NCI-H187 (cell line): ENCODE measurements around the gene ACTL6B.
"Not testable (repeated sequence)": the region's sequence is repeated elsewhere in the genome, so short reads cannot be mapped to it uniquely, and the experiment has no call there.

Experiments used
- DNase-seq, 2 experiments: peaks; one replicate each; lab custom pipeline; 2025; lab: John Stamatoyannopoulos, UW

ACTL6B gene

DNA sequence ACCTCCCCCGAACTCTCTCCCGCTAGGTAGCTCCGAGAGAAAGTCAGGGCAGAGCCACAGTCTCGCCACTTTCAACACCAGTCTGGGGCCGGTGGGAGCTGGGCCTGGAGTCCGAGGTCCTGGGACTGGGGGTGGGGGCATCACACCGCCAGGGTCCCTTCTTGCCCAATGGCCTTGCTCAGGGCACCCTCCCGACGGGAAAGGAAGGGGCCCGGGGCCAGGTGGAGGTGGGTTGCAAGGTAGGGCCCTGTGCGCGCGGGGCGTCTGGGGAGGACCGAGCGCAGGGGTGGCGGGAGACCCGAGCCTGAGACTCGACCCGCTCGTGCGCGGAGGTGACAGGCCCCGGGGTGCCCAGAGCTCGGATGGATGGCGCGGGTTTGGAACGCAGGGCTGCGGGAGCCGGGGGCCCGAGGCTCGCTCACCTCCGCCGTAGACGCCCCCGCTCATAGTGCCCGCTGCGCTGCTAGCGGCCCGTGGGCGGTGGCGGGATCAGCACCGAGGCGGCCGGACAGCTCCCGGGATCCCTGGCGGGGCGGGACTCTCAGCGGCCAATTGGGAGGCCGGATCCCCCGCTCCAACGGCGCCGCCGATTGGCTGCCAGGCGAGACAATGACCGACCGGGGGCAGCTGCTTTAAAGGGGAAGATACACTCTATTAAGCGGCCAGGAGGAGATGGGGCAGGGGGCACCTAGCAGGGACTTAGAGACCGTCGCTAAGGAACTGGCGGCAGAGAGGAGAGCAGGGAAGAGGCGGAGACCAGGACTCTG lies at the start of gene ACTL6B:
ACTL6B (minus strand) TSS at position 541 of the 767 bp plus-strand sequence; CDS start at position 447, 94 bp downstream.
- DNase-seq, result peak; percentile 36 to 88

DNA sequence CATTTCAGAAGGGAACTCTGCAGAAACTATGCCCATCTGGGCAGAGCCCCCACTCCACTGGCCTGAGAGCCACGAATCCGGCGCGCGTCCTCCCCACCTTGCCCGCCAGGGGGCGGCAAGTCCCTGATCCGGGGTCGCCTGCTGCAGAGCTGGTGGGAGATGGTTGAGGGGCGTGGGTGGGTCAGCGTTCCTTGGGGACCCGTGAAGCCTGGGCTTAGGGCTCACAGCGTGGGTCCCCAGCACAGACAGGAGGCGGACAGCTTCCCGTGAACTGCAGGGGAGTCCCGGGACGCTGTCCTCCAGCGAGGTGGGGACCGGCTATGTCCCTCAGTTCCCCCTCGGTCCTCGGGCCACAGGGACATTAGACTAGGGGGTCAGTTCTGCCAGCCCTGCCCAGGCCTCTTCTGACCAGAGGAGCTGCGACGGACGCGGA lies 49.1 kb upstream of the ACTL6B start:
- DNase-seq, result peak; percentile 59 to 80

DNA sequence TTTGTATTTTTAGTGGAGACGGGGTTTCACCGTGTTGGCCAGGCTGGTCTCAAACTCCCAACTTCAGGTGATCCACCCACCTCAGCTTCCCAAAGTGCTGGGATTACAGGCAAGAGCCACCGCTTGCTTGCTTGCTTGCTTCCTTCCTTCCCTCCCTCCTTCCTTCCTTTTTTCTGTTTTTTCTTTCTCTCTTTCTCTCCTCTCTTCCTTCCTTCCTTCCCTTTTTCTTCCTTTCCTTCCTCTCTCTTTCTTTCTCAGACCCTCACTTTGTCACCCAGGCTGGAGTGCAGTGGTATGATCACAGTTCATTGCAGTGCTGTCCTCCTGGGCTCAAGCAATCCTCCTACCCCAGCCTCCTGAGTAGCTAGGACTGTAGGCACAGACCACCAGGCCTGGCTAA lies 44.8 kb upstream of the ACTL6B start:
- DNase-seq, result not testable (repeated sequence)

DNA sequence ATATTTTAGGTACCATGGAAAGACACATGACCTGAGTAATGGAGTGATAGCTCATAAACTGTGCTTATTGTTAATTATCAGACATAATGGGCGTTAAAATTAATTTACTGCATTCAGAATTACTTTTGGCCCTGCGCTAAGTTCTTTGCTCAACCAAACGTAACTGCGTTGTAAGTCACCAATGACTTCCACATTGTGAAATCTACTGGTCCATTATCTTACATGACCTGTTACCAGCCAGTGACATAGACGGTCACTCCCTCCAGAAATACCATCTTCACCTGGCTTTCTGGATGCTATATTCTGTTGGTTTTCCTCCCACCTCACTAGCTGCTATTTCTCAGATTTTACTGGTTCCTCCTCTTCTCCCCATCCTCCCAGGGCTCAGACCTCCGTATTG lies 42.8 kb upstream of the ACTL6B start:
- no peak for DNase-seq

DNA sequence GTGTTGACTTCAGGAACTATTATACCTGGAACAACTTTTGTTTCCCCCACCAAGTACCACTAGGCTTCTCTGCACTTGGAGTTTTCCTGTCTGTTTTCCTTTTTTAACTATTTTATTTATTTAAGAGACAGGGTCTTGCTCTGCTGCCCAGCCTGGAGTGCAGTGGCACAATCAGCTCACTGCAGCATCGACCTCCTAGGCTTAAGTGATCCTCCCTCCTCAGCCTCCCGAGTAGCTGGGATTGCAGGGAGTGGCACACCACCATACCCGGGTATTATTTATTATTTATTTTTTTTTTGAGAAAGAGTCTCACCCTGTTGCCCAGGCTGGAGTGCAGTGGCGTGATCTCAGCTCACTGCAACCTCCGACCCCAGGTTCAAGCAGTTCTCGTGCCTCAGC lies 39.9 kb upstream of the ACTL6B start:
- no peak for DNase-seq

DNA sequence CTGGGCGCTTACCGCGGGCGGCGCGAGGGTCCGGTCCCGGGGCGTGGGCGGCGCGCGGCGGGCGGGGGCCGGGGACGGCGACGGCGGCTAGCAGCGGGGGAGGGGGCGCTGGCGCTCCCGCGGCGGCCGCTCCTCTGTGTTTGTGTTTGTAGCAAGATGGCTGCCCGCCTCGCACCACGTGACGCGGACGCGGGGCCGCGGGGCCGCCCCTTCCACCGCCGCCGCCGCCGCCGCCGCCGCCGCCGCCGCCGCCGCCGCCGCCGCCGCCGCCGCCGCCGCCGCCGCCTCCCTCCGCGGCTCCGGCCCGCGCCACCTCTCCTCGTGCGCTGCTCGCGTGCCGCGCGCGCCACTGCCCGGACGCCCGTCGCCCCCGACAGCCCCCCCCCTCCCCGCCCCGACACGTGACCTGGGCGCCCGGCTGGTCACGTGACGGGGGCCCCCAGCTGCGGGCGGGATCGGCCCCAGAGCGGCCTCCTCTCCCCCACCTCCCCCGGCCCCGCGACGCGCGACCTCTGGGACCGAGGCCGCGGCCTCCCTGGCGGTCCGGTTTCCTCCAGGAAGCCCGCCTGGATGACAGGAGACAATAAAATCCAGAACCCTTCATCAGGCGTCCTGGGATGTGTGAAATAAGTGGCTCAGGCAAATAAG lies 38.0 kb upstream of the ACTL6B start, which contains the start of gene GIGYF1:
GIGYF1 (minus strand) TSS at position 153 of the 648 bp plus-strand sequence. CDS start 6,012 bp downstream, outside the sequence.
- peak; percentile 38 to 75 for DNase-seq

DNA sequence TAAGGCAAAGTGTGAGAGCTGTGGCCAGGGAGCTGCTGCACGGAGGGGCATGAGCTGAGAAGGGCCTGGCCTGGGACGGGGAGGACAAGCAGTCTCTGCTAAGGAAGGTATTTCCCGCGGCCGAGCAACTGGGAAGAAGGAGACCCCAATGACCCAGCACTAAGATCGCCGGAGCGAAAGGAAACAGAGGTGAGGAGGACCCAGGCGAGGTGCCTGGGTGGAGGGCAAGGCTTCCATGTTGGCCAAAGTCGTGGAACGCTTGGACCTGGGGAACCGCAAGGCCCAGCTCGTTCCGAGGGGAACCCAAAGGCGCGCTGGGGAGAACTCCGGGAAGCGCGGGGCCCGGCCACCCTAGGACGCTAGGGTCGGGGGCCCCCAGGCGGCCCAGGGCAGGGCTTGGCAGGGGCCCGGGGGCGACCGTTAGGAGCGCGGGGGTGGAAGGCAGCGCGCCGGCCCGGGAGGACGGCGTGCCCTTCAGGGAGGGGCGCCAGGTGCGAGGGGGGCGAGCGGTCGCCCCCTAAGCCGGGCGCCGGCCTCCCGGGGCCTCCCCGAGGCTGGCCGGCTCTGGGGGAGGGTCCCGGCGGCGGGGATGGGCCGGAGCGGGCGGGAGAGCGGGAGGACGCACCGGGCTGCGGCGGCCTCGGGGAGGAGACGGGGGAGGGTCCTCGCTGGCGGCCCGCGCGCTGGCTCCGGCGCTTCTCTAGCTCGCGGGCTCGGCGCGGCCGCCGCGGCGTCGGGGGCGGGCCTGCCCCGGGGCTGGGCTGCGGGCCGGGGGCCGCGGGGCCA lies 37.3 kb upstream of the ACTL6B start:
- no peak for DNase-seq

DNA sequence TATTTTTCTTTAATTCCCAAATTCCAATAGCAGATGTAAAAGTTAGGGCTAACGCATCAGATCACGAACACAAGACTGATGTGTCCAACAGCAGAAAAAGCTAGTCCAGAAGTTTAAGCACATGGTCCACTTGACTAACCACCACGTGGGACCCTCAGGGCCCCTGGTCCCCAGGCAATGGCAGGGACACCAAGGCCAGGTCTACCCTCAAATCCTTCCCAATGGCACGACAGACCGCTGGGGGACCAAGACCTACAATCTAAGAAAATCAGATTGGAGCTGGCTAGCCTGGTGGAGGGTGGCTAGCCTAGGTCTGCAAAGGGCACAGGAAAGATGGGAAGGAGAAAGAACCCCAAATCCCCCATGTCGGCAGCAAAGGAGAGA lies 36.3 kb upstream of the ACTL6B start:
- DNase-seq, result no peak

DNA sequence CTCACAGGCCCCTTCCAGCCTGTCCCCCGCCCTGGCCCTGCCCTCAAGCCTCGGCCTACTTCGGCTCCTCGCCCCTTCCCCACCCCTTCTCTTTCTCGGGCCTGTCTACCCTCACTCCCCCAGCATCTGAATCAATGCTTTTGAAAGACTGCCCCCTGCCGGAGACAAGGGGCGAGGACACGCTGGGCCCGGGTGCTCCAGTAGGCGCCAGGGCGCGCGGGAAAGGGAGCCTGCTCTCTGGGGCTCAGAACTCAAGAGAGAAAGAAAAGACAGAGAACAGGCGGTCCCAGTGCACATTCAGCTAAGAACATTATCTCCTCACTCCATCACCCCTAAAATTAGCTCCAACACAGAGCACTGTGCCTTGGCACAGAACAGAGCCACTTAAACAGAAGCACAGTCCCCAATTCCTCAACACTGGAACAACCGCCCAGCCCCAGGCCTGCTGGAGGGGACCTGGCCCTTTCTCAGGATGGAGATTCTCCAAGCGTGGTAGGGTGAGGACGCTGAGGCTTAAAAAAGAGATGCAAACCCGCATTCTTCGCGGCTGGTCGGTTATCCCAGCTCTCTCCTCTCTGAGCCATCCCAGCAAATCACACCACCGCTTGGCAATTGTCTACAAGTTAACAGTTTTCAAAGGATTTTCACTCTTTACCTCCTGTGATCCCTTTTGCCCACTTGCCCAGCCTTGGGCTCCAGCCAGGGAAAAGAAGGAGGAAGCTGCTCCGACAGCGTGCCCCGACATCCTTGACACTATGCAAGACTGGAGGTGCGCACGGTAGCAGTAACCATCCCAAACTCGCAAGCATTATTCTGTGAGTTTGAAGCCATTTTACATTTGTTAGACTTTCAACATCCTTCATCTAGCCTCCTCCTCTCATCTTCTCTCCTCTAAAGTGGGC lies 35.7 kb upstream of the ACTL6B start:
- peak; percentile 8 to 60 for DNase-seq

DNA sequence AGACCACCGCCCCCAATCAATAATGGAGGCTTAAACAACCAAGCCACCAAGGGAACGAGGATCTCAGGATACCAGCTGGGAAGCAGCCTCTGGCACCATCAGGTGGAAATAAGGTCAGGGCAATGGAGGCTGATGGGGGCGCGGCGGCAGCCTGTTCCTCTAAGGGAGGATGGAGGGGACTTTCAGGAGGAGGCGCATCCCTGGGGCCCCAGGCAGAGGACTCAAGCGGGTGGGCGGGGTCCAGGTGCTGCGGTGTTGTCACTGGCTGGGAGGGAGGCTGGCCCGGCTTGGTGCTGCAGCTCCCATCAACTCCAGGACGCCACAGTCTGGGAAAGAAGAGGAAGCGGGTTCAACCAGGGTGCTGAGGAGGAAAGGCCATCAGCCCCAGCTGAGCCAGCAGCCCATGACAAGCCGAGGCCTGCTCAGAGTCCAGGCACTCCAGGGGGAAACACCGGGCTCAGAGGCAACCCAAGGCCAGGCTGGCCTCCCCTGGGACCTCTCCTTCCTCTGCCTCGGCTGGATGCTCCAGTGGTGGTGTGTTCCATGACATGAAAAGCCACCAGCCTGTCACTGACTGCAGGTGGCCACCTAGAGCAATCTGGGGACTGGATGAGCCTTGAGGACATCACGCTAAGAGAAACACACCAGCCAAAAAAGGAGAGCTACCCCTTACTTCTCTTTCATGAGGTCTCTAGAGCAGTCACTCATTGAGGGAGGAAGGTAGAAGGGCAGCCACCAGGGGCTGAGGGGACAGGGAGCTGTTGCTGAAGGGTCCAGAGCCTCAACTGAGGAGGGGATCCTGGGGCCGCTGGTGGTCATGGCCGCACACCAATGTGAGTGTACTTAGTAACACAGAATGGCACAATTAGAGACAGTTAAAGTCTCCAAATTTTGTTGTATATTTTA lies 33.2 kb upstream of the ACTL6B start:
- DNase-seq, result no peak

DNA sequence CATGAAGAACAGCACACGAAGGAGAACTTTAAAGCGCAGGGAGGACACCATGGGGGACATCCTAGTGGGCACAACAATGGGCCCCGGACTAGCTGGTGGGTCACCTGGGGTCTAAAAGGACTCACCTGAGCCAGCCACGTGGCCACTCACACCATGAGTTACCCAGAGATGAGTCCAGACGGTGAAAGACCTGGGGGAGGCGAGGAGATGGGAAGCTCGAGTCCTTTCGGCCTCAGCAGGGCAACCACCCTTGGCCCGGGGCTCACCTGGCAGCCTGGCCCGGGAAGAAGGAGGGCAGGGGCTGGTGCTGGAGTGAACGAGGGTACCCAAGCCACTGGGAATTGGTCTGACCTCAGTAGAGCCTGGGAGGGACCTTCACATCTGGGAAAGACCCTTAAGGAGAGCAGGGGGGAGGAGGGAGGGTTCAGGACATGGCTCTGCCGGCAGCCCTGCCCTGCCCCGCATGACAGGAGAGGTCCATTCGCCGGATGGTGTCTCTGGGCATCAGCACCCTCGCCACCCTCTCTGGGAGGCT lies 32.1 kb upstream of the ACTL6B start:
- DNase-seq, result no peak

DNA sequence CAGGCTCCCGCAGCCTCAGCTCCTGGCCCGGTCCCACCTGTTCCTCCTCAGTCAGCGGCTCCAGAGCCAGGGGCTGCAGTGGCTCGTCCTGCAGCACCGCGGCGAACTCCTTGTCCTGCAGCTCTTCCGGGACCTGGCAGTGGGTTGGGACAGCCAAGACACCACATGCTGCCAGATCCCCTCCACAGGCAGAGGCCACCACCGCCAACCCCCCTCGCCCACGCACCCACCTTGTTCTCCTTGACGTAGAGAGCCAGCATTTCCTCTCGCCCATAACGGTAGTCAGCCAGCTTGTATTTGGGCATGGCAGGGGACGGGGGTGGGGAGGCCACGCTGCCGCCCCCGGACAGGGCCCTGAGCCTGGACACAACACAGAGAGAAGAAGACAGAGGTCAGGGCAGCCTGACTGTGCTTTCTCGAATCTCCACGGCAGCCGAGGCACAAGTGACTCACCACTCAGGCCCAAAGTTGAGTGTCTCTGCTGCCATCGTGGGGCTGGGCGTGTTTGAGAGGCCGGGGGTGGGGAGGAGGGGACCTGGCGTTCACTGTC lies 31.6 kb upstream of the ACTL6B start:
- DNase-seq, result no peak

DNA sequence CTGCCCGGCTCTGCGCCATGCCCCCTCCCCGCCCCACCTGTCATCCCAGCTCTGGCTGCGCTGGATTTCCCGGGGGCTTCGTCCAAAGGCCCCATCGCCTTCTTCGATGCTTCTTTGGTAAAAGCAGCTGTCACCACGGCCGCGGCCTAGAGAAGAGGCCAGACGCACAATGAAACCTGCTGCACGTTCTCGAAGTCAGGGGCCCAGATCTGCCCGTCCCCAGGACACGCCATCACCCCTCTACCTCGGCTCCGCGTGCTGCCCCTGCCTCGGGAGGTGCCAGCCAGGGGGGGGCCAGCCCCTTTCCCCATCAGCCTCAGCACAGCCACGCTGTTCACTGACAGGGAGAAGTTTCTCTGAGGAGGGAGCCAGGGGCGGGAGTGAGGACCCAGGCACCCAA lies 31.0 kb upstream of the ACTL6B start:
- no peak for DNase-seq

DNA sequence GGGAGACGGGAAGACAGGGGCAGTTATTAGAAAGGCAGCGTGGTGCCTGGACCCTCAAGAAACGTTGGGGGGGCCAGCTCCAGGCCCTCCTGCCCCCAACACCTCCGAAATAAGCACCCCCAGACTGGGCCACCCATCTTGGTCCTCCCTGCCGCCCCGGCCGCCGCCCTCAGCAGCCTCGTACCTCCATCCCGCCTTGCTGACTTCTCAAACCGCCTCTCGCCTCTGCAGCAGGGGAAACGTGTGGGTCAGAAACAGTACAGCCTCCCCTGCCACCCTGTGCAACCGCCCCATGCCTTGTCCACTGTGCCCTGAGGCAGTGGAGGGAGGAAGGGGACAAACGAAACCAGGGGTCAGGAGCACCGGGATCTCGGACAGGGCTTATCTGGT lies 30.6 kb upstream of the ACTL6B start:
- no peak for DNase-seq

DNA sequence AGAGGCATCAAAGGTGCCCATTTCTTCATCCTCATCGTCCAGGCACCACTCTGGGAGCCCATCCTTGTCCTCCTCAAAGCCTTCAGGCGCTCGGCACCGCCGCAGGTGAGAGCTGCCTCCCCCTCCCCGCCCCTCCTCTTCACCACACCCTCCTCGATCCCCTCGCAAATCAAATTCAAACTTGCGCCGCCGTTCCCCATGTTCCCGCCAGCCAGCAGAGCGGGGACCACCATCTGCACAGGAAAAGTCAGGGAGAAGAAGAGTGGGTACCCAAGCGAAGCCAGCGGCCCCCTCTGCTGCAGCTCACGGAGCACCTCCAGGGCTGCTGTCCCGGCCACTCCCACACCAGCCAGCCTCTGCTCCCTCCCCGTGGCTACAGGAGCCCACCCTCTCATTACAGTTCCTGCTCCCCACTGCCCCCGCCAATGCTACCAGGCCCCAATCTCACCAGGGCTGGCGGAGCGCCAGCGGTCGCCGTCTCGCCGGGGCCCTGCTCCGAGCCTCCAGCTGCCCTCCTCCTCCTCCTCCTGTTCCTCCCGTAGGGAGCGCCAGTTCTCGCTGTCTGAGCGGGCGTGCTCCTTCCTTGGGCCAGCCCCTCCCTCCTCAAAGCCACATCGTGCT lies 30.1 kb upstream of the ACTL6B start:
- DNase-seq, result no peak

DNA sequence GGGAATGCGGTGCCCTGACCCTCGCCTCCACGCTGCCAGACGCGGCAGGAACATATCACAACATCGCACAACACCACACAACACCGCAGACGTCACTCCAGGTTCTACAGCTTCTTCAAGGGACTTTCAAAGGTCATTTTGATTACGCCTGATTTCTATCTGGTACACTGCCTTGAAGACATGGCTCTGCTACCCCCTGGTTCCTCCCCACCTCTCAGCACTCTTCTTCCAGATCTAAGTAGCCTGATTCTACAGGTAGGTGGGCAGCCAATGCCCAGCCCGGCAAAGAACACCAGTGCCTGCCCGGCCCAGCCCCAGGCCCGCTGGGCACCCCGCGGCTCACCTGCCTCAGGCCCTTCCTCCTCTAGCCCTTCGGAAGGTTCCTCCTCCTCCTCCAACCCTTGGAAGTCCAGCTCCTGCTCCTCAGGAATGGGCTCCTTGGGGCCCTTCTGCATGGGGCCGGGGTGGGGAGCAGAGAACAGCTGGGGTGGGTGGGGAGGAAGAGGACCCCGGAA lies 29.4 kb upstream of the ACTL6B start:
- no peak for DNase-seq

DNA sequence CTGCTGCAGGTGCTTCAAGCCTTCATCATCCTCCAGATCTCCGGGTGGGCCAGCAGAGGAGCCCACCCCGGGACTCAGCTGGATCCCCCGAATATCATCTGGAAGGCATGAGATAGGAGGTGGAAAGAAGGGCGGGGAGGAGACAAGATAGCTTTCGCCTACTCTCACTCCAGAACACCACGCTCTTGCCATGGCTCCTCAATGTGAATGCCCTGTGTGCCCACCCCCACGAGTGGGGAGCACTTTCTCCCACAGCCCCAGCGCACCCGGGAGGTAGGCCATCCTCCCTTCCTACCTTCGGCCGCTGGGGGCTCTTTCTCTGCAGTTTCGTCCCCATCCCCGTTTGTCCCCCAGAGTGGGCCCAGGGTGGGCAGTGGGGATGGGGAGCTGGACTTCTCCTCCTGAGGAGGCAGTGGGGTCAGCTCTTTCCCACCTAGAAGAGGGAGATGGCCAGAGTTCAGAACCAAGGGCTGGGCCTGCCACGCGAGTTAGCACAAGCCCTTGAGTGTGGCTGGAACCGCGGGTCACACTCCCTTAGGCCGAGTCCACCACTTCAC lies 28.9 kb upstream of the ACTL6B start:
- DNase-seq, result no peak

DNA sequence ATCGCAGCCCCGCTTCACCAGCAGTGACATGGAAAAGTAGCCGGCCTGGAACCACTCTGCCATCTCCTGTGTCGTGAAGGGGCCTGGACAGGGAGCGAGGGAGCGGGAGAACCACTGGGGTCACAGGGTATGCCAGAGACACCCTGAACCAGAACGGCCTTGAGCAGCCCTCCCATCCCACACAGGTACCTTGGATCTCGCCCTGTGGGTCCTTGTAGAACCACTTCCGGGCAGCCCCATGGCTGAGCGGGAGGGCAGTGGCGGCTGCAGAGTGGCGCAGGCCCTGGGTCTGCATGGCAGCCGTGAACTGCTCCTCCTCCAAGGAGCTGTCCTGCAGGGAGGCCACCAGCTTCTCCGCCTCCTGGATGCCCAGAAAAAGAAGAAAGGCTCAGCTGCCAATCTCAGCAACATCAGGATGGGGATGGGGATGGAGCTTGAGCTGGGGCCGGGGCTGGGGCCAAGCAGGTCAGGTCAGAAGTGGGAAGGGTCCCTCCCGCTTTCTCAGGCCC lies 28.3 kb upstream of the ACTL6B start:
- DNase-seq, result no peak
